Stimulated activated CD8-positive, alpha-beta memory T cell treated with anti-CD3 and anti-CD28 coated beads, Interleukin-4, amount 100 ng/mL, for 4 hours (primary cell): ENCODE results near the gene RETREG1.

ENCODE experiments used
- DNase-seq, 2 donors: peaks; one replicate each; pipeline ENCODE4 v3.0.0-alpha.2; 2020; ENCODE audit warnings: low read depth in 2 of 2, low spot score in 1 of 2

RETREG1 gene

GRCh38 chr5:16585041-16585667, 31.6 kb downstream of the RETREG1 start:
- no peak for DNase-seq

GRCh38 chr5:16582081-16582480, 34.7 kb downstream of the RETREG1 start:
- DNase-seq, result no peak

GRCh38 chr5:16580382-16580781, 36.4 kb downstream of the RETREG1 start:
- no peak for DNase-seq

GRCh38 chr5:16579142-16579847, 37.5 kb downstream of the RETREG1 start:
- no peak for DNase-seq

GRCh38 chr5:16578474-16578883, 38.3 kb downstream of the RETREG1 start:
- DNase-seq, result no peak

GRCh38 chr5:16577677-16578076, 39.1 kb downstream of the RETREG1 start:
- DNase-seq, result no peak

- no peak for DNase-seq
Observed at GRCh38 chr5:16574789-16575721, 41.7 kb downstream of the RETREG1 start.

- no peak for DNase-seq
Observed at GRCh38 chr5:16573401-16573800, 43.4 kb downstream of the RETREG1 start.

- no peak for DNase-seq
Observed at GRCh38 chr5:16572289-16573015, 44.3 kb downstream of the RETREG1 start.

GRCh38 chr5:16571016-16571415, 45.8 kb downstream of the RETREG1 start:
- DNase-seq, result no peak

- no peak for DNase-seq
Observed at GRCh38 chr5:16570121-16570815, 46.5 kb downstream of the RETREG1 start.

GRCh38 chr5:16568875-16569580, 47.8 kb downstream of the RETREG1 start:
- no peak for DNase-seq

GRCh38 chr5:16567365-16567764, 49.4 kb downstream of the RETREG1 start:
- no peak for DNase-seq

GRCh38 chr5:16565118-16565517, 51.7 kb downstream of the RETREG1 start:
- DNase-seq, result no peak

GRCh38 chr5:16564248-16564867, 52.4 kb downstream of the RETREG1 start:
- DNase-seq, result no peak

- DNase-seq, result no peak
Observed at GRCh38 chr5:16563686-16564085, 53.1 kb downstream of the RETREG1 start.

- DNase-seq, result no peak
Observed at GRCh38 chr5:16561660-16562059, 55.1 kb downstream of the RETREG1 start.

GRCh38 chr5:16559702-16560101, 57.1 kb downstream of the RETREG1 start:
- DNase-seq, result no peak

GRCh38 chr5:16558984-16559629, 57.7 kb downstream of the RETREG1 start:
- DNase-seq, result no peak
